Fibroblast of the conjunctiva (primary cell): ENCODE results near the gene DDIAS.
"Not testable (repeated sequence)": the region's sequence is repeated elsewhere in the genome, so short reads cannot be mapped to it uniquely, and the experiment has no call there.

Experiments used
- DNase-seq: peaks from one replicate; pipeline ENCODE4 v3.0.0-alpha.2; 2010; ENCODE audit warnings: low read depth

DDIAS gene

GRCh38 chr11:82922396-82923173 is 21.0 kb downstream of the DDIAS start:
- DNase-seq, result not testable (repeated sequence)

- DNase-seq, result no peak
These were observed 23.1 kb downstream of the DDIAS start for GRCh38 chr11:82924522-82925224.

GRCh38 chr11:82927264-82927880 is 25.8 kb downstream of the DDIAS start:
- DNase-seq, result peak; percentile 38

- DNase-seq, result no peak
These were observed 27.6 kb downstream of the DDIAS start for GRCh38 chr11:82929121-82929520.

- no peak for DNase-seq
These were observed 28.7 kb downstream of the DDIAS start for GRCh38 chr11:82930229-82930628.

- no peak for DNase-seq
These were observed 29.2 kb downstream of the DDIAS start for GRCh38 chr11:82930734-82931133.

GRCh38 chr11:82932564-82932963 is 31.0 kb downstream of the DDIAS start:
- DNase-seq, result no peak

GRCh38 chr11:82936261-82936660 is 34.7 kb downstream of the DDIAS start:
- DNase-seq, result no peak

GRCh38 chr11:82937554-82937953 is 36.0 kb downstream of the DDIAS start:
- DNase-seq, result no peak

GRCh38 chr11:82939456-82939855 is 37.9 kb downstream of the DDIAS start:
- DNase-seq, result no peak

GRCh38 chr11:82942376-82942775 is 40.8 kb downstream of the DDIAS start:
- no peak for DNase-seq

- DNase-seq, result not testable (repeated sequence)
These were observed 41.9 kb downstream of the DDIAS start for GRCh38 chr11:82943430-82943829.

- DNase-seq, result no peak
These were observed 42.7 kb downstream of the DDIAS start for GRCh38 chr11:82944198-82944597.

- DNase-seq, result not testable (repeated sequence)
These were observed 43.5 kb downstream of the DDIAS start for GRCh38 chr11:82945041-82945440.

GRCh38 chr11:82945682-82946081 is 44.1 kb downstream of the DDIAS start:
- DNase-seq, result no peak

GRCh38 chr11:82949352-82949751 is 47.8 kb downstream of the DDIAS start:
- no peak for DNase-seq

- DNase-seq, result not testable (repeated sequence)
These were observed 49.0 kb downstream of the DDIAS start for GRCh38 chr11:82950502-82950901.

- DNase-seq, result not testable (repeated sequence)
These were observed 54.4 kb downstream of the DDIAS start for GRCh38 chr11:82955736-82956453.

GRCh38 chr11:82959987-82960778 is 58.6 kb downstream of the DDIAS start:
- no peak for DNase-seq

- no peak for DNase-seq
These were observed 59.2 kb downstream of the DDIAS start for GRCh38 chr11:82960779-82961143.

- DNase-seq, result not testable (repeated sequence)
These were observed 60.5 kb downstream of the DDIAS start for GRCh38 chr11:82962021-82962420.

- DNase-seq, result no peak
These were observed 65.8 kb downstream of the DDIAS start for GRCh38 chr11:82967381-82967780.
